Measurements from ENCODE around the gene C3orf85.
A peak's percentile ranks its signal among the peaks of the same experiment; 100 is the strongest.

DNA sequence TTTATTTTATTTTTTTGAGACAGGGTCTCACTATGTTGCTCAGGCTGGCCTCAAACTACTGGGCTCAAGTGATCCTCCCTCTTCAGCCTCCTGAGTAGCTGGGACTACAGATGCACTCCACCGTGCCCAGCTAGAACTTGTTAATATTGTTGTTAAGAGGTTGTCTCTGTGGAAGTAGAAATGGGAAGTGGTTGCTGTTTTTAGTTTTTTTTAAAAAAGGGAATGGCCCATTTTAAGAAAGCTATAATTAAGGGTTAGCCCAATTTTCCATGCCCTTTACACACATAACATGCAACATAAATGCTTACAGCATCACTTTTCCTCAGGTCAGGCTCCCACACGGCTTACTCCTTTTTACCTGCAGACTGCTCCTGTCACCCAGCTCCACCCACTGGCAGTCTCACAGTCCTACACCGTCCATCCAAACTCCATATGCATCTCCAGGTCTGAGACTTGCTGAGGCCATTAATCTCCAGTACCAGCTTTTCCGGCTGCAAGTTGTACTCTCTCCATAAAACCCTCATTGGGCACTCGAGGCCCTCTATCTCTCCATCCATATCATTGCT, 38.4 kb upstream of the C3orf85 start:
- TF ChIP-seq, protein P1, sequence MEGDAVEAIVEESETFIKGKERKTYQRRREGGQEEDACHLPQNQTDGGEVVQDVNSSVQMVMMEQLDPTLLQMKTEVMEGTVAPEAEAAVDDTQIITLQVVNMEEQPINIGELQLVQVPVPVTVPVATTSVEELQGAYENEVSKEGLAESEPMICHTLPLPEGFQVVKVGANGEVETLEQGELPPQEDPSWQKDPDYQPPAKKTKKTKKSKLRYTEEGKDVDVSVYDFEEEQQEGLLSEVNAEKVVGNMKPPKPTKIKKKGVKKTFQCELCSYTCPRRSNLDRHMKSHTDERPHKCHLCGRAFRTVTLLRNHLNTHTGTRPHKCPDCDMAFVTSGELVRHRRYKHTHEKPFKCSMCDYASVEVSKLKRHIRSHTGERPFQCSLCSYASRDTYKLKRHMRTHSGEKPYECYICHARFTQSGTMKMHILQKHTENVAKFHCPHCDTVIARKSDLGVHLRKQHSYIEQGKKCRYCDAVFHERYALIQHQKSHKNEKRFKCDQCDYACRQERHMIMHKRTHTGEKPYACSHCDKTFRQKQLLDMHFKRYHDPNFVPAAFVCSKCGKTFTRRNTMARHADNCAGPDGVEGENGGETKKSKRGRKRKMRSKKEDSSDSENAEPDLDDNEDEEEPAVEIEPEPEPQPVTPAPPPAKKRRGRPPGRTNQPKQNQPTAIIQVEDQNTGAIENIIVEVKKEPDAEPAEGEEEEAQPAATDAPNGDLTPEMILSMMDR (IDR thresholded peaks at IDR 0.05), result peak in 5 of 7 experiments; percentile 8 to 22 (median 12)
- TF ChIP-seq POLR2A (IDR thresholded peaks at IDR 0.05) (no peak), EP300 (IDR thresholded peaks at IDR 0.05) (no peak)
